ENCODE measurements around the gene PPP2R5D.
"Not testable (repeated sequence)": the region's sequence is repeated elsewhere in the genome, so short reads cannot be mapped to it uniquely, and the experiment has no call there.

GRCh38 chr6:42954405-42954804 lies 30.0 kb upstream of the PPP2R5D start:
- TF ChIP-seq CTCF (conservative IDR thresholded peaks at IDR 0.05; ENCODE audit: low read length); EZH2phosphoT487 (IDR thresholded peaks at IDR 0.05; ENCODE audit: borderline replicate concordance, low read depth, low read length): not testable (repeated sequence)
